GM12891 (cell line): Measurements from ENCODE around the gene MCCC1.

Experiments
- DNase-seq: peaks from one replicate; pipeline ENCODE4 v3.0.0; 2011; ENCODE audit warnings: low spot score; ENCODE audit not compliant: insufficient read length
- FAIRE-seq: peaks from 2 replicates; lab custom pipeline; 2011; peaks lifted over from hg19 to GRCh38; lab: Jason Lieb, UNC
- PAX5 ChIP-seq: IDR thresholded peaks from 2 replicates; pipeline ENCODE4 v1.6.1; 2011; ENCODE audit warnings: low read length, moderate library complexity, mild to moderate bottlenecking; ENCODE audit not compliant: insufficient read depth, severe bottlenecking
- POLR2A ChIP-seq: IDR thresholded peaks from 2 replicates; pipeline ENCODE4 v1.6.1; 2011; ENCODE audit warnings: low read depth, low read length, control low read depth
- POLR2AphosphoS5 ChIP-seq: IDR thresholded peaks from 2 replicates; pipeline ENCODE4 v1.6.1; 2011; ENCODE audit warnings: low read depth, low read length, control low read depth
- POU2F2 ChIP-seq: IDR thresholded peaks from 2 replicates; pipeline ENCODE4 v1.6.1; 2011; ENCODE audit warnings: low read depth, mild to moderate bottlenecking, control low read depth, low read length, moderate library complexity
- SPI1 ChIP-seq: IDR thresholded peaks from 2 replicates; pipeline ENCODE4 v1.6.1; 2011; ENCODE audit warnings: low read depth, low read length, control low read depth
- TAF1 ChIP-seq: IDR thresholded peaks from 2 replicates; pipeline ENCODE4 v1.6.1; 2011; ENCODE audit warnings: low read depth, low read length, control low read depth

MCCC1 gene

DNA sequence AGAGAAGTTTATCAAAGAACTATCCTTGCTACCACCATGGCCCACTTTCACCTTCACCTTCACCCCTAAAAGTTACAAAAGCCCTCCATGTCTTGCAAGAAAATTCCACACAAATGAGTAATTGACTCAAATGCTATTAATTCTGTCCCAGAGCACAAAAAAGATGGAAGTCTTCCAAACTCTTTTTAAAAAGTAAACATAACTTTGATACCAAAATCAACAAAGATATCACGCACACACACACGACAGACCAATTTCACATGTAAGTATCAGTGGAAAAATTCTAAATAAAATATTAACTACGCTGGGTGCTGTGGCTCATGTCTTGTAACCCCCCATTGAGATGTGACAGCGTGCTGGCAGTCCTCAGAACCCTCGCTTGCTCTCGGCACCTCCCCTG, 1.1 kb upstream of the MCCC1 start:
- no peak for FAIRE-seq
- TF ChIP-seq SPI1 (no peak), POU2F2 (no peak), POLR2AphosphoS5 (no peak), TAF1 (no peak), POLR2A (no peak), PAX5 (no peak)
- DNase-seq, result no peak

DNA sequence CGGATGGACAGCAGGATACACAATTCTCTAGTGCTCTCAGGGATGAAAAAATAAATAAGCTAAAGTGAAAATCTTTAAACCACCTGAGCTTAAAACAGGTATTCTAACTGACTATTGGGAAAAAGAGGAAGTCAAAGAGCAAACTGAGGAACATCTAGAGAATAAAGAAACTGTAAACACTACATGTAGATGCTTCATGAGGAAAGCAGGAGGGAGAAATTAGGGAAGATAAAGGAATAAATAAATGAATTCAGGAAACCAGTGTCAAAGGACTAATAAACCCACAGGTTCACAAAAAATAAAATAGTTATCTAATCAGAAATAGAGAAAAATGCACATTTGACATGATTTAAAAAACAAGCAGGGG, 525 bp upstream of the MCCC1 start:
- DNase-seq (no peak), FAIRE-seq (no peak)
- peak; percentile 89 for TF ChIP-seq SPI1
- TF ChIP-seq POLR2A, result no peak

DNA sequence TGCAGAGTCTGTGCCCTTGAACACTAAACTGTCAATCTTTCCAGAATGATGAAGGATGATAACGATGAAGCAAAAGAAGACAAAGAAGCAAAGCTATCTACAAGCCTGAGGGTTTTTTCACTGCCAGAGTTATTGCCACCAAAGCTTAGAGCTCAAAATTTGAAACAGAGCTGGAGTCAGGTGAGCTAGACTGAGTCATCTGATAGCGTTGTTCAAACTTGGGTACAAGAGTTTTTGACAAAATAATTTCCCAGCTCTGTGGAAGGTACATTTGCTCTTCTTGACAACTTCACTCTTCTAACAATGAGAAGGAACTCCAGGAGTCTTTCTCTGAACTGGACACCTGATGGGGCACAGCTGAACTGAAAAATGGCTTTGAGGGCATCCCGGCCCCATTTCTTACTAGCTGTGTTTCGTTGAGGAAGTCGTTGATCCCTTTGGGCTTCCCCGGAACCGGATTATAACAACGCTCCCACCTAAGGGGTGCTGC, 715 bp downstream of the MCCC1 start:
- DNase-seq (no peak), FAIRE-seq (no peak)
- no peak for TF ChIP-seq TAF1
- peak; percentile 22; the same call in 1 of the 2 replicates for TF ChIP-seq SPI1
- TF ChIP-seq PAX5, result no peak

DNA sequence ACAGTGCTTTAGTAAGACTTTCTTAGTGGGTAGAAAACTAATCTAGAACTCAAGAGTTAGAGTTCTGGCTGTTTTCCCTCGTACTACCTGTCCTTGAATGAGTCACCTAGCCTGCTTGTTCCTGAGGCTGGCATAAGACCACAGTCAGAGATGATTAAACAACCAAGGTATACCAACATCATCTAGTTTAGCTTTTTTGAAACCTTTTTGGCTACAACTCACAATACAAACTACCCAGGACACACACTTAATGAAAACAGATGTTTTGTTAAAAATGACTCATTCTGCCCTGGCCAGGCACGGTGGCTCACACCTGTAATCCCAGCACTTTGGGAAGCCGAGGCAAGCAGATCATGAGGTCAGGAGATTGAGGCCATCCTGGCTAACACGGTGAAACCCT, 4.6 kb downstream of the MCCC1 start:
- no peak for FAIRE-seq
- no peak for TF ChIP-seq POLR2A
- no peak for TF ChIP-seq POLR2AphosphoS5
- no peak for TF ChIP-seq POU2F2
- DNase-seq, result no peak

DNA sequence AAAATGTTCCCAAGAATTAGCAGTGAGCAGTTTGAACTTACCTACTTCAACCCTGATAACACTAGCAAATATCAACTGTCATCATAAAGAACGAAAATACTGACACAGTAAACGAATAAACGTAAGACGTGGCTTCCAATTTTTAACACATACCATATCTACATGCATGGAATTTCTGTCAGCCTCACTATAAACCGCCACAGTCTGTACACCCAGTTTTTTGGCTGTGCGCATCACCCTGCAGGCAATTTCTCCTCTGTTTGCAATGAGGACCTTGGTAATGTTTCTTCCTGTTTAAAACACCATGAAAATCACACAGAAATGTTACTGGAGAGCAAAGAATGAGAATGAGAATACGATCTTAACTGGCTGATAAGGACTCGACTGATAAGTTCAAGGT, 7.0 kb downstream of the MCCC1 start:
- FAIRE-seq, result no peak
- TF ChIP-seq POLR2A (no peak), PAX5 (no peak), POU2F2 (no peak), POLR2AphosphoS5 (no peak), TAF1 (no peak), SPI1 (no peak)
- no peak for DNase-seq

DNA sequence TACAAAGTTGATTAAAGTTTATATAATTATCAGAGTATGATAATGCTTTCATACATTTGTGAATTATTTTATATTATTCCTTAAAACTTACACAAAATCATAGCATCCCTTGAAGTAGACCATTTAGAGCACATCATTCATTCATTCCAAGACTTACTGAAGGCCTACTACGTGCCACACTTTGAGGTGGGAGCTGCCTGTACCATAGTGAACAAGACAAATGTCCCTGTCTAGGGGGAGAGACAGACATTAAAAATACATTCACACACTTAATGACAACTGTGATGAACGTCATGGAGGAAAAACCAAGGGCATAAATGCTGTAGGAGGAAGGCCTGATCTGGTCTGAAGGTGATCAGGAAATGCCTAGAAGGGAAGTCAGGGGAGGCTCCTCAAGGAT, 12.1 kb downstream of the MCCC1 start:
- DNase-seq (no peak), FAIRE-seq (no peak)
- TF ChIP-seq SPI1 (no peak), POLR2AphosphoS5 (no peak), POU2F2 (no peak), TAF1 (no peak), PAX5 (no peak), POLR2A (no peak)

DNA sequence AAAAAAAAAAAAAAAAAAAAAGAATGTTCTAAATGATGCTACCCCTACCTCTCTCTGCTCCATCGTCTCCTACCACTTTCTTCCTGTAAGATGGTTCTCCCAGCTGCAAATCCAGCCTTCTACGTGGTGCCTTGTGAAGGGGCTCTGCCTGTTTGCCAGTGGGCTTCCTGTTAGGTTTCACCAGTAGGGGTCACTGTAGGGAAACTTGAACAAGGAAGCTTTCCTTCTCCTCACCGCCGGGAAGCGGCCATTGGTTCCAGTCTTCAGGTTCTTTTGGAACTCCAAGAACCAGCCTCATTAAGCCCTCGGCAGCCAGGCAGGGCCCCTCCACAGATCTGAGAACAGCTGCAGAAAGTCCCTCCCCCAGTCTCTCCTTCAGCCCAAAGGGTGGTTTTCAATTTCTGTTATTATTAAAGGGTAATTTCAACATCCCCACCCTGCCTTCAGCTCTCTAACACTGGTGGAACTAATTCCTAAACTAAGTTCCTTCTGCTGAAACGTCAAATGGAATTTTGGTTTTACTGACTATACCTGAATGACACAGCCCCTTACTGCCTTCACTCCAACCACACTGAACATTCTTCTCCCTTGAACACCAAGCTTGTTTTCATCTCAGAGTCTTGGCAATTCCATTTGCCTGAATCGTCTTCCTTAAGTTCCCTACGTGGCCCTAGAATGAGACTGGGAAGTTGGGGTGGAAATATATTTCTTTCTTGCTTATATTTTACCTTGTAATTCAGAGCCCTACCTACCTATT, 13.5 kb downstream of the MCCC1 start:
- FAIRE-seq (no peak), DNase-seq (no peak)
- TF ChIP-seq SPI1, result no peak
- no peak for TF ChIP-seq POU2F2
- no peak for TF ChIP-seq POLR2A
- TF ChIP-seq TAF1, result no peak
- no peak for TF ChIP-seq POLR2AphosphoS5
- TF ChIP-seq PAX5, result no peak

DNA sequence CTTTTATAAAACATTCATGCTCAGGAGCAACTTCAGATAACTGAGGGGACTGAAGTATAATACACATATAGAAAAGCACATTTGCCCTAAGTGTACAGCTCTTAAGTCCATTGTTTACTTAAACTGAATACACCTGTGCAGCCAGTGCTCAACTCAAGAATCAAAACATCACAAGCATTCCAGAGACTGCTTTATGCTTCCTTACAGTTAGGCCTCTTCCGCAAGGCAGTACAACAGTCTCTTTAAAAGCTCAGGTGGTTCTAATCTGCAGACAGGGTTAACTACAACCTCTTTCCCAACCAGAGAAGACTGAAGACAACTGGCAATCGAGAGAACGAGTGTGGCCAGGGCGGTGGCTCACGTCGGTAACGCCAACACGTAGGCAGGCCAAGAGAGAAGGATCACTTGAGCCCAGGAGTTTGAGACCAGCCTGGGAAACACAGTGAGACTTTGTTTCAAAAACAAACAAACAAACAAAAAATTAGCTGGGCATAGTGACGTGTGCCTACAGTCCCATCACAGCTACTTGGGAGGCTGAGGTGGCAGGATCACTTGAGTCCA, 16.9 kb downstream of the MCCC1 start:
- DNase-seq (no peak), FAIRE-seq (no peak)
- TF ChIP-seq TAF1 (no peak), POU2F2 (no peak), PAX5 (no peak), POLR2AphosphoS5 (no peak), POLR2A (no peak)

DNA sequence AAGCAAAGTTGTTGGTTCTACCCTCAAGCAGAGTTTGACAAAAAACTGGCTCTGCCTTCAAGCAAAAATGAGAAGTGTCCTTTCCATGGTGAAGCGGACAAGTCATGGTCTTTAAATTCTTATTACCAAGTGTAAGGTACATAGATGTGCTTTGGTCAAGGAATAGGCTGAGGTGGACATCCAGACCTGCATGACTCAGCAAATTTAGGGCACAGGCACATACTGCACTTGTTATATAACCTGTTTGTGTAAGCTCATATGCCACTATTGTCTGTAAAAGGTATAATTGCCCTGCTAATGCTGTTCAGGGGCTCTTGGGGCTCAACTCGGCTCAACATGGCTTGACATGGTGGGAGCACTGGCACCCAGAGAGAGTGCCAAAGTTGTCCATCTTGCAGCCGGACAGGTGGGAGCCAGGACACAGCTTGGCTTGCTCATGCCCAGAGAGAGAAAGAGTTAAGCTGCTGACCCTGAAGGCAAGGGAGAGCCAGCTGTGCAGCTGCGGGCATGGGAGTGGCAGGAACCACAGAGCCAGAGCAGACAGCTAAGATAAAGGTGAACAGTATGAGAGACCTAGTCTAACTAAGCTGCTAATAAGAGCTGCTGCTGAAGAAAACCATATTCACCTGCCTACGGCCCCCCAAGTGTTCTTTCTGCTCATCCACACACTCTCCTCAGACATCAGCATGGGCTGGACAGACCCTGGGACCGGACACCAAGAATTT, 17.7 kb downstream of the MCCC1 start:
- DNase-seq, result no peak
- no peak for TF ChIP-seq POLR2A
- no peak for TF ChIP-seq POU2F2
- TF ChIP-seq TAF1, result no peak
- TF ChIP-seq SPI1, result no peak
- no peak for TF ChIP-seq PAX5
- no peak for TF ChIP-seq POLR2AphosphoS5
- no peak for FAIRE-seq

DNA sequence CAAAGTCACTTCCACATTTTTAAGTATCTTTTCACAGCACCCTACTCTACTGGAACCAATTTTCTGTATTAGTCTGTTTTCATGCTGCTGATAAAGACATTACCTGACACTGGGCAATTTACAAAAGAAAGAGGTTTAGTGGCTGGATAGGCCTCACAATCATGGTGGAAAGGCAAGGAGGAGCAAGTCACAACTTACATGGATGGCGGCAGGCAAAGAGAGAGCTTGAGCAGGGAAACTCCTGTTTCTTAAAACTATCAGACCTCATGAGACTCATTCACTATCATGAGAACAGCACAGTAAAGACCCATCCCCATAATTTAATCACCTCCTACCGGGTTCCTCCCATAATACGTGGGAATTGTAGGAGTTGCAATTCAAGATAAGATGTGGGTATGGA, 18.7 kb downstream of the MCCC1 start:
- FAIRE-seq, result peak; percentile 13
- no peak for DNase-seq
- TF ChIP-seq POLR2AphosphoS5 (no peak), PAX5 (no peak), POU2F2 (no peak), TAF1 (no peak), POLR2A (no peak), SPI1 (no peak)
